ENCODE measurements around the gene OSBPL5. TPM values are rescaled to one million over a fixed set of nuclear protein-coding genes. Genes with fewer than 3 reads are reported as not detected.

OSBPL5 gene
- total RNA-seq, 1 donor from 2014 or later = 31.4 TPM

DNA sequence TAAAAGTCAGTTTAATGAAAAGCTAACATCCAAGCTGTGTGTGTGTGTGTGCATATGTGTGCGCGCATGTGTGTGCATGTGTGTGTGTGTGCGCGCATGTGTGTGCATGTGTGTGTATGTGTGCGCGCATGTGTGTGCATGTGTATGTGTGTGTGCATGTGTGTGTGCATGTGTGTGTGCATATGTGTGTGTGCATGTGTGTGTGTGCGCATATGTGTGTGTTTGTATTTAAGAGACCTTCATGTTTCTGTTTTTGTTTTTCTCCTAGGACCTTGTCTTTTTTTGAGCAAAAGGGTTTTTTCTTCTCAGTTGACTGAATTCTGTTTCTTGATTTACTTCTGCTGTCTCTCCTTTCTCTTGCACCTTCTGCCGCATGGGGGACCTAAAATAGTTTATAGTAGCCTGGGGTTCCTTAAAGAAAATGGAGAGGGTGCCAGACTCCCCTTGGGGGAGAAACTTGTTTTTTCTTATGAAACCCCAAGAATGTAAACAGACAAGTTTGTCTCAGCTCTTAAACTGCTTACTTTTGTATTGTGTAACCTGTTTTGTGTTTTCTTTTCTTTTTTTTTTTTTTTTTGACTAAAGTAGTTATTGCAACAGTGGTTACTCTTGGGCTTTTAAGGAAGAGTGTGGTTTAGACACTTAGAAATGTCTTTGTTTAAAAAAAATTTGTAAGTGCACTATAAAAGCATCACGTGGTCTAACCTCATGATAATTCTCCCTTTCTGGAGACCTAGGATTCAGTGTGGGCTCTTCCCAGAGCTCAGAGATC is 53.0 kb downstream of the OSBPL5 start:
- Mint-ChIP-seq H3K27me3 (ENCODE audit: low read depth) (no peaks in the 10 kb centered on the region), H3K36me3 (ENCODE audit: low read depth) (peaks cover 49% of the 10 kb centered on the region), H3K4me1 (no peaks in the 10 kb centered on the region), H3K4me3 (no peak overlapping the region), H3K27ac (ENCODE audit: unreplicated experiment) (no peak overlapping the region), H3K9me3 (peaks cover 17% of the 10 kb centered on the region)
- DNase-seq (ENCODE audit: low read depth, low spot score) = no peak
- TF ChIP-seq, protein P1, sequence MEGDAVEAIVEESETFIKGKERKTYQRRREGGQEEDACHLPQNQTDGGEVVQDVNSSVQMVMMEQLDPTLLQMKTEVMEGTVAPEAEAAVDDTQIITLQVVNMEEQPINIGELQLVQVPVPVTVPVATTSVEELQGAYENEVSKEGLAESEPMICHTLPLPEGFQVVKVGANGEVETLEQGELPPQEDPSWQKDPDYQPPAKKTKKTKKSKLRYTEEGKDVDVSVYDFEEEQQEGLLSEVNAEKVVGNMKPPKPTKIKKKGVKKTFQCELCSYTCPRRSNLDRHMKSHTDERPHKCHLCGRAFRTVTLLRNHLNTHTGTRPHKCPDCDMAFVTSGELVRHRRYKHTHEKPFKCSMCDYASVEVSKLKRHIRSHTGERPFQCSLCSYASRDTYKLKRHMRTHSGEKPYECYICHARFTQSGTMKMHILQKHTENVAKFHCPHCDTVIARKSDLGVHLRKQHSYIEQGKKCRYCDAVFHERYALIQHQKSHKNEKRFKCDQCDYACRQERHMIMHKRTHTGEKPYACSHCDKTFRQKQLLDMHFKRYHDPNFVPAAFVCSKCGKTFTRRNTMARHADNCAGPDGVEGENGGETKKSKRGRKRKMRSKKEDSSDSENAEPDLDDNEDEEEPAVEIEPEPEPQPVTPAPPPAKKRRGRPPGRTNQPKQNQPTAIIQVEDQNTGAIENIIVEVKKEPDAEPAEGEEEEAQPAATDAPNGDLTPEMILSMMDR (conservative IDR thresholded peaks at IDR 0.05) = no peak

DNA sequence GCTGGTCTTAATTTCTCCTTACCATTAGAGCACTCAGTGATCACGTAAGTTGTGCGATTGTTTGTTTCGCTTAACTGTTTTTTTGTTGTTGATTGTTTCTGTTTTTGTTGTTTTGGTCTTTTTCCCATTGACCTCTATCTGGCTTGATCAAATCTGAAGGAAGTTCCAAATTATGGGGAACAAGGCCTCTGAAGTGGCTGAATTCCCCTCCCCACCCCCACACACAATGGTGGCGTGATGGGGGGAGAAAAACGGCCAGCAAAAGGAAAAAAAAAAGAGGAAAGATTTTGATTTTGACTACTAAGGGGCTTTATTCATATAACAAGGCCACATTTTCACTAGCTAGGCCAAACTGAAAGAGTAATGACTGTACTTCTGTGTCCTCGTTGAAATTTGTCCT is 53.6 kb downstream of the OSBPL5 start:
- Mint-ChIP-seq H3K9me3 (peaks cover 17% of the 10 kb centered on the region), H3K27me3 (ENCODE audit: low read depth) (no peaks in the 10 kb centered on the region), H3K4me1 (no peaks in the 10 kb centered on the region), H3K4me3 (no peak overlapping the region), H3K36me3 (ENCODE audit: low read depth) (peaks cover 45% of the 10 kb centered on the region), H3K27ac (ENCODE audit: unreplicated experiment) (no peak overlapping the region)
- DNase-seq (ENCODE audit: low read depth, low spot score) = no peak
- TF ChIP-seq, protein P1 (conservative IDR thresholded peaks at IDR 0.05) = no peak

DNA sequence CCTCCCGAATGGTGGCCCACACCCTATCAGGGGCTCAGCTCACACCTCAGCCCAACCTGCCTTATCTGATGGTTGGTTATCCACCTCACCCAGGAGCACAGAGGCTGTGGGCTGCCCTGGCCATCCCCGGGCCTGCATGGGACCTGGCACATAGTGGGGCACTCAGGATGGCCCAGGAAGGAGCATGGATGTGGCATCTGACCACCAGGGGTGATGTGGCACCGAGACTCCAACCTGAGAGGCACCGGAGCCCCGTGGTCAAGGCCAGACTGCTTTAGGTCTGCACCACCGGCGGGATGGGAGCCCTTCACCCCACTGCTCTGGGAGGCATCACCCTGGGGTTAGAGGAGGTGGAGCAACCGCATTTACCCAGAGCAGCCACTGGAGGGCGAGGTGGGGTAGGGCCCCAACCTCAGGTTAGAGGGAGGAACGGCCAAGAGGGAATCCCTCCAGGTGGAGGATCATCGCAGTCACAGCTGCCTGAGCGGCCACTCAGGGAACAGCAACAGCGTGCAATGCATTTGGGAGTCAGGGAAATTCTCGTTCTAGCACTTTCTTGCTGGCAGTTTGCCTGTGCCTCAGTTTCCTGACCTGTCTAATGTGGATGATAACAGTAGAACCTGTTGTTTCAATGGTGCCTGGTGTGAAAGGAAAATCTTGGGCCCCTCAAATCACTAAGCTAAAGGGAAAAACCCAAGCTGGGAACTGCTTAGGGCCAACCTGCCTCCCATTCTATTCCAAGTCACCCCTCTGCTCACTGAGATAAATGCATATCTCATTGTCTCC is 55.0 kb downstream of the OSBPL5 start:
- TF ChIP-seq, protein P1 (conservative IDR thresholded peaks at IDR 0.05) = peak; percentile 55
- Mint-ChIP-seq H3K27me3 (ENCODE audit: low read depth) (no peaks in the 10 kb centered on the region), H3K4me3 (no peak overlapping the region), H3K4me1 (no peaks in the 10 kb centered on the region), H3K9me3 (peaks cover 11% of the 10 kb centered on the region), H3K27ac (ENCODE audit: unreplicated experiment) (no peak overlapping the region), H3K36me3 (ENCODE audit: low read depth) (peaks cover 38% of the 10 kb centered on the region)
- DNase-seq (ENCODE audit: low read depth, low spot score) = no peak

DNA sequence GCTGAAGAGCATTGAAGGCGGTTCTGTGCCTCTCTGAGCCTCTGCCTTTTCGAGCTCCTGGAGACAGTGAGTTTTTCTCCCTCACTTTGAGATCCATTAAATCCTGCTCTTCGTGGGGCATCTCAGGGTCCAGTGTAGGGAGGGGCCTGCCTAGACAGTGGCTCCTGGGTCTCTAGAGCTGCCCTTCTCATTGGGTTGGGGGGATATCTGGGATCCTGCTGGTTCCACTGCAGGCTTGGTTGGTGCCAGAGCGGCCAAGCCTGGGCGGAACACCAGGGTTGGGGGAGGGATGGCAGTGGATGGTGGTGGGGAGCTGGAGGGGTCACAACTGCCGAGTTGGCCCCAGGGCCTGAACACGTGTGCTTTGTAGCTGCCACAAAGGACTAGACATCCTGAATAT is 55.7 kb downstream of the OSBPL5 start:
- H3K36me3 Mint-ChIP-seq (ENCODE audit: low read depth) = peaks cover 34% of the 10 kb centered on the region
- no peaks in the 10 kb centered on the region for H3K27me3 Mint-ChIP-seq (ENCODE audit: low read depth)
- peaks cover 11% of the 10 kb centered on the region for H3K9me3 Mint-ChIP-seq
- H3K4me3 Mint-ChIP-seq = no peak overlapping the region
- TF ChIP-seq, protein P1 (conservative IDR thresholded peaks at IDR 0.05) = no peak
- no peaks in the 10 kb centered on the region for H3K4me1 Mint-ChIP-seq
- no peak overlapping the region for H3K27ac Mint-ChIP-seq (ENCODE audit: unreplicated experiment)
- no peak for DNase-seq (ENCODE audit: low read depth, low spot score)

DNA sequence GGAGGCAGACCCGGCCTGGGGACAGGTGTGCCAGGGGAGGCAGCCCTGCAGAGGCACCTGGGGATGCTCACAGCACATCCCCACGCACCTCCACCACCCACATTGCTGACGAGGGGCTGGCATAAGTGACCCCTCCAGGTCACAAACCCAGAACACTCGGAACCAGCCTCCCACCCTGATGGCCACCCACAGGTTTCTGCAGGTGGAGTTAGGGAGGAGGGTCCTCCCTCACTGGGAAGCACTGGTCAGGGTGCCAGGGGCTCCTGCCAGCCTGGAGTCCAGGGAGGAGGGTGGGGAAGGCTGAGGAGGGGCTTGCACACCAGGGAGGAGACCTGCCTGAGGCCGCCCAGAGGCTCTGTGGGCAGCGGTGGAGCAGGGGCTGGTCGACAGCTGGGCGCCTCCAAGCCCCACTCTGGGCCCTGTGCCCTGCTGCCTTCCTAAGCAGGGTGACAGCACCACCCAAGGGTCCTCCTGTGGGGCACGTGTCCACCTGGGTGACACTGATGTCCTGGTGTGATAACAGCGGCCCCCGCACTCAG is 56.9 kb downstream of the OSBPL5 start:
- peaks cover 28% of the 10 kb centered on the region for H3K36me3 Mint-ChIP-seq (ENCODE audit: low read depth)
- no peak overlapping the region for H3K4me3 Mint-ChIP-seq
- TF ChIP-seq, protein P1 (conservative IDR thresholded peaks at IDR 0.05) = no peak
- peaks cover 6% of the 10 kb centered on the region for H3K9me3 Mint-ChIP-seq
- H3K27me3 Mint-ChIP-seq (ENCODE audit: low read depth) = no peaks in the 10 kb centered on the region
- H3K4me1 Mint-ChIP-seq = no peaks in the 10 kb centered on the region
- DNase-seq (ENCODE audit: low read depth, low spot score) = no peak
- H3K27ac Mint-ChIP-seq (ENCODE audit: unreplicated experiment) = no peak overlapping the region
